Esophagus muscularis mucosa (tissue), 4 donors: ENCODE measurements around the gene BCAR1. TPM values are rescaled to one million over a fixed set of nuclear protein-coding genes. Genes with fewer than 3 reads are reported as not detected.

Experiments
- DNase-seq: peaks from one replicate; pipeline ENCODE4 v3.0.0-alpha.2; 2017; ENCODE audit errors: extremely low spot score
- H3K27ac ChIP-seq, 4 donors: fragments of 200-600 bp; sonication (generic); replicated peaks in 1 of 4; 1 replicate in 3 of 4; 2 replicates in 1 of 4; pipeline ENCODE4 v1.5.1; 2016 to 2019; ENCODE audit warnings: mild to moderate bottlenecking in 1 of 4
- H3K27me3 ChIP-seq, 4 donors: fragments of 200-600 bp; sonication (generic); one replicate each; pipeline versions ENCODE4 v1.5.1 to v1.6.0; 2016 to 2019
- H3K36me3 ChIP-seq, 4 donors: fragments of 200-600 bp; sonication (generic); one replicate each; pipeline ENCODE4 v1.5.1; 2016 to 2019
- H3K4me1 ChIP-seq, 4 donors: fragments of 200-600 bp; sonication (generic); one replicate each; pipeline ENCODE4 v1.5.1; 2016 to 2019
- H3K4me3 ChIP-seq, 4 donors: fragments of 200-600 bp; sonication (generic); 1 replicate in 2 of 4; 2 replicates in 2 of 4; pipeline ENCODE4 v1.5.1; 2016 to 2019; ENCODE audit warnings: mild to moderate bottlenecking in 4 of 4, moderate library complexity in 1 of 4
- H3K9me3 ChIP-seq, 4 donors: fragments of 200-600 bp; sonication (generic); 1 replicate in 3 of 4; 2 replicates in 1 of 4; pipeline ENCODE4 v1.5.1; 2016 to 2019
- EP300 ChIP-seq: sonication (generic); formaldehyde crosslinking; IDR thresholded peaks from one replicate; pipeline ENCODE4 v1.6.1; 2017; ENCODE audit warnings: antibody characterized with exemption
- POLR2A ChIP-seq: fragments of 450-650 bp; IDR thresholded peaks from one replicate; pipeline ENCODE4 v1.6.1; 2017; ENCODE audit warnings: antibody characterized with exemption, moderate library complexity, mild to moderate bottlenecking, low read depth
- POLR2AphosphoS5 ChIP-seq, 2 donors: sonication (generic); formaldehyde crosslinking; IDR thresholded peaks; one replicate each; pipeline ENCODE4 v1.6.1; 2017; ENCODE audit warnings: antibody characterized with exemption in 2 of 2
- whole genome bisulfite sequencing: methylation state at CpG from one replicate; pipeline ENCODE4 v1.1.5; 2018; 5-methylcytosine and 5-hydroxymethylcytosine counted together
- intact Hi-C: fragments of 100-400 bp; cut with DNase I; formaldehyde crosslinking; loops from one replicate; pipeline ENCODE4 v1.15.1; 2023
- total RNA-seq, 4 donors: library from RNA; depleted of rRNA; stranded (reverse); fragments of >200 nt; gene quantifications; one replicate each; pipeline versions ENCODE4 v1.1.0 to v1.2.1, GENCODE V29; 2016
- TF ChIP-seq, protein P1 (sequence below), 3 experiments: fragments of 200-600 bp in 2 of 3; fragments of 450-650 bp in 1 of 3; sonication (generic) in 2 of 3; IDR thresholded peaks; one replicate each; pipeline ENCODE4 v1.5.1; 2017 to 2019; ENCODE audit warnings: antibody characterized with exemption in 3 of 3, mild to moderate bottlenecking in 2 of 3, moderate library complexity in 1 of 3

Gene BCAR1
- total RNA-seq, 4 donors from 2014 or later, result 31.6 to 67.1 (median 54.8) TPM

DNA sequence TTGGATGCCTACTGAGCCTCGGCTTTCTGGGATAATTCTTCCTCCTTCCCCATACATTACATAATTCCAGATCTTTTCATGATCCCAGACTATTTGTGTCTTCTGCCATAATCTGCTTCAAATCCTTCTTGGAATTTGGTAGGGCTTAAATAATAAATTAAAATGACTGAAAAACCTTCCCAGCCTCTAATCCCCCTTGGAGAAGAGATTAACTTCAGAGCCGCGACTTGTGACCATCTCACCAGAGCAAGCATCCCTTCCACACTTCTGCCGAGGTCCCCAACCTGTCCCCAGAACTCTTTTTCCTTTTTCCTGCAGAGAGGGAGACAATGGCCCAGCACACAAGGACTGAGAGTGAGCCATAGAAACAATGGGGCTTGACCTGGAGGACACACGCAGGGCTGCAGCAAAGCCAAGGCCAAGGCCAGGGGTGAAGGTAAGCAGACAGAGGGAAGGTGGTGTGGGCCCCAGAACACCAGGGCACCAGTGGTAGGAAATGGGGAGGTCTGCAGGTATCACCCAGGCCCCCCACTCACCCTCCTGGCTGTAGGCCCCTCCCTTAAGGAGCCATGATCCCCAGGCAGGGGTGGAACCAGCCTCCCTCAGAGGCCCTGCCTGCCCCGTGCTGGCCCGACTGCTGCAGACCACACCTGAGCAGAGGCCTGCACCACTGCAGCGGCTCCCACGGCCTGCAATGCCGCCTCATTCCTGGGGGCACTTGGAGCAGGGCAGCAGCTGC lies 9.6 kb upstream of the BCAR1 start:
- no peak for DNase-seq
- Histone ChIP-seq H3K9me3 (no peaks in the 10 kb centered on the region), H3K36me3 (peaks cover 0 to 5% (median 0%) of the 10 kb centered on the region in 4 donors), H3K27me3 (no peaks in the 10 kb centered on the region), H3K27ac (no peak overlapping the region), H3K4me3 (no peak overlapping the region), H3K4me1 (peaks cover 72 to 90% (median 86%) of the 10 kb centered on the region in 4 donors)
- 90% methylated on average over 10 of the region's 10 CpGs for WGBS
- intact Hi-C loops, result no loop called here
- TF ChIP-seq, protein P1, sequence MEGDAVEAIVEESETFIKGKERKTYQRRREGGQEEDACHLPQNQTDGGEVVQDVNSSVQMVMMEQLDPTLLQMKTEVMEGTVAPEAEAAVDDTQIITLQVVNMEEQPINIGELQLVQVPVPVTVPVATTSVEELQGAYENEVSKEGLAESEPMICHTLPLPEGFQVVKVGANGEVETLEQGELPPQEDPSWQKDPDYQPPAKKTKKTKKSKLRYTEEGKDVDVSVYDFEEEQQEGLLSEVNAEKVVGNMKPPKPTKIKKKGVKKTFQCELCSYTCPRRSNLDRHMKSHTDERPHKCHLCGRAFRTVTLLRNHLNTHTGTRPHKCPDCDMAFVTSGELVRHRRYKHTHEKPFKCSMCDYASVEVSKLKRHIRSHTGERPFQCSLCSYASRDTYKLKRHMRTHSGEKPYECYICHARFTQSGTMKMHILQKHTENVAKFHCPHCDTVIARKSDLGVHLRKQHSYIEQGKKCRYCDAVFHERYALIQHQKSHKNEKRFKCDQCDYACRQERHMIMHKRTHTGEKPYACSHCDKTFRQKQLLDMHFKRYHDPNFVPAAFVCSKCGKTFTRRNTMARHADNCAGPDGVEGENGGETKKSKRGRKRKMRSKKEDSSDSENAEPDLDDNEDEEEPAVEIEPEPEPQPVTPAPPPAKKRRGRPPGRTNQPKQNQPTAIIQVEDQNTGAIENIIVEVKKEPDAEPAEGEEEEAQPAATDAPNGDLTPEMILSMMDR (IDR thresholded peaks at IDR 0.05), result no peak
- no peak for TF ChIP-seq POLR2A

DNA sequence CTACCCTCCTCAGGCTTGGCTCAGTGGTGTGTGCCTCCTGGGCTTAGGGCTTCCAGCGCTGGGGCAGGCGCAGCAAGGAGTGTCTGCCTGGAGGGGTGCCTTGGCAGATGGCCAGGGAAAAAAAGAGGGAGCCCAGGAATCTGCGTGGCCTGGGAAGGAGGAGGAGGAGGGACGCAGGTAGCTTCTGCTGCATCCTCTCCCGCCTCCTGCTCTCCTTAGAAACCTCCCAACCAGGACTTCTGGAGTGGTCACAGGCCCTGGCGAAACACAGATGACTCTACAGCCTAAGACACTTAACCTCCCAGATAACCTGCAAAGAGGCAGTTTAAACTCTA lies 7.3 kb upstream of the BCAR1 start:
- WGBS, result 86% methylated on average over 4 of the region's 6 CpGs
- H3K9me3 ChIP-seq, result no peaks in the 10 kb centered on the region
- H3K36me3 ChIP-seq, result peaks cover 0 to 5% (median 0%) of the 10 kb centered on the region in 4 donors
- DNase-seq, result no peak
- no peaks in the 10 kb centered on the region for H3K27me3 ChIP-seq
- intact Hi-C loops, result no loop called here
- H3K27ac ChIP-seq, result no peak overlapping the region
- TF ChIP-seq EP300, result no peak
- TF ChIP-seq POLR2AphosphoS5 (IDR thresholded peaks at IDR 0.05), result no peak
- TF ChIP-seq, protein P1 (IDR thresholded peaks at IDR 0.05), result no peak
- TF ChIP-seq POLR2A, result no peak
- no peak overlapping the region for H3K4me3 ChIP-seq
- H3K4me1 ChIP-seq, result peaks cover 82 to 96% (median 93%) of the 10 kb centered on the region in 4 donors

GRCh38 chr16:75257886-75258806 lies 6.7 kb upstream of the BCAR1 start:
- H3K36me3 ChIP-seq, result peaks cover 0 to 3% (median 0%) of the 10 kb centered on the region in 4 donors
- DNase-seq, result no peak
- WGBS, result 70% methylated on average over 16 of the region's 21 CpGs
- H3K27ac ChIP-seq, result peak overlapping the region in 2 of 4 donors; percentile 69 to 91
- no peaks in the 10 kb centered on the region for H3K9me3 ChIP-seq
- TF ChIP-seq, protein P1 (IDR thresholded peaks at IDR 0.05), result no peak
- TF ChIP-seq EP300 (no peak), POLR2AphosphoS5 (IDR thresholded peaks at IDR 0.05) (no peak), POLR2A (no peak)
- H3K27me3 ChIP-seq, result no peaks in the 10 kb centered on the region
- no peak overlapping the region for H3K4me3 ChIP-seq
- intact Hi-C loops, result no loop called here
- H3K4me1 ChIP-seq, result peaks cover 82 to 96% (median 93%) of the 10 kb centered on the region in 4 donors

DNA sequence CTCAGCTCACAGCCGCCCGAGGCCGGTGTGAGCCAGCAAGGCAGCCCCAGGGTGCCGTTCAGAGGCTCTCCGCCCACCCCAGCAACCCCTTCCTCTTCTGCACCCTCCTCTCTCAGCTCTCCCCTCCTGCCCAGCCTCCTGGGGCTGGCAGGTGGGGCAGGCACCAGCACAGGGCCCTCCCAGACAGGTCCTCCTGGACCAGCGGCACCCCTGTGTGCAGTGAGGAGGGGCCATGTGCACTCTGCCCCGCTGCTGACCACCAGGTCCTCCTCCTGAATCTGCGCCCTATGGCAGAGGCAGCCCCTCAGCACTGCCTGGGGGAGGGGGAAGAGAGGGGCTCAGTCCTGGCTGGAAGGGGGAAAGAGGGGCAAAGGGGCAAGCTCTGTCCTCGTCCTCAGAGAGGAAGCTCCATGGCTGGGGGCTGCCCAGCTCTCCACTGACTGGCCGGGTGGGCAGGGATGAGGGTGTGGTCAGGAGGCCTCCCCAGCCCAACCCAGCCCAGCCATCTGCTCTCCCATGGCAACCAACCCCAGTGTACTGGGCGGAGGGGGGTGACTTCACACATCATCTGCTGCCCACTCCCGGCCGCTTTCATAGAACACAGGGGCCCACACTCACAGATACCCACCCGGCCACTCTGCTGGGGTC lies 5.4 kb upstream of the BCAR1 start:
- no peaks in the 10 kb centered on the region for H3K27me3 ChIP-seq
- no peaks in the 10 kb centered on the region for H3K36me3 ChIP-seq
- WGBS, result 19% methylated on average over 10 of the region's 14 CpGs
- no peaks in the 10 kb centered on the region for H3K9me3 ChIP-seq
- DNase-seq, result no peak
- peak overlapping the region; percentile 69 to 95 (median 92) for H3K27ac ChIP-seq
- H3K4me3 ChIP-seq, result peak overlapping the region in 2 of 4 donors; percentile 4 to 32
- TF ChIP-seq, protein P1 (IDR thresholded peaks at IDR 0.05), result no peak
- TF ChIP-seq POLR2A (no peak), EP300 (no peak), POLR2AphosphoS5 (IDR thresholded peaks at IDR 0.05) (no peak)
- peaks cover 82 to 96% (median 93%) of the 10 kb centered on the region in 4 donors for H3K4me1 ChIP-seq
- intact Hi-C loops, result no loop called here
